NOMO-1 treated with dmso at 0.1 percent for 144 hours (cell line): ENCODE results near the gene CITED4.
"Not testable (repeated sequence)": the region's sequence is repeated elsewhere in the genome, so short reads cannot be mapped to it uniquely, and the experiment has no call there.

Experiments used
- DNase-seq: peaks from one replicate; lab custom pipeline; 2025; ENCODE audit not compliant: unreplicated experiment; lab: John Stamatoyannopoulos, UW

Gene CITED4

DNA sequence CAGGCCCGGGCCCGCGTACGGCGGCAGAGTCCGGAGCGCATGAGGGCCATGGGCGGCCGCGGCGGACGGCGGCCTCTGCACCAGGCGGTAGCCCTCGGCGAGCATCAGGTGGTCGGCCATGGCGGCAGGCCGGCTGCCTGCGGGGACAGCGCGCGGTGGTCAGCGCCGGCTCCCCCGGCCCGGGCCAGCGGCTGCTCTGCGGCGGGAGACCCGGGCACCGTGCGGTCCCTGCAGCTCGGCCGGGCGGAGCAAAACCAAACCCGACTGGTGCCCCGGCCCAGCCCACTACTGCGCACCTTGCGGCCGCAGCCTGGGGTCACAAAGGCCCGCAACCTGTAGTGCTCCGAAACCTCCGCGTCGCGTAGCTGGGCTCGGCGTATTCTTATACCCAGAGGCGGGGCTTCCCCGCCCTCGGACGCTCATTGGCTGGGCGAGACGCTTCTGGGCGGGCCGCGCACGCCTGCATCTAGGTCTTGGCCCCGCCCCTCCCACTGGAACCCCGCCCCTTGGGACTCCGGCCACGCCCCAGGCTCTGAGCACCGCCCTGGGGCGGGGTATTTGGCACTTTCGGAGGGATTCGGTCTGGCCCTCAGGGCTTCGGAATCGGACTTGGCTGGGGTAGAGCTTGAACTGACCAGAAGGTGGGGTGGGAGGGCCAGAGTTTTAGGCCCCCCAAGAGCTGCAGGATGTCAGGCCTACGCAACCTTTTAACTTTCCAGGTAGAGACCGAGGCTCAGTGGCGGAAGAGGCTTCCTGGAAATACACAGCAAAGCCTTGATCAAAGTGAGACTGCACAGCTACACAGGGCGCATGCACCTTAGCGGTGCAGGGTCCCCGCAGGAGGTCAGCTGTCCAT, at the start of gene CITED4:
Gene CITED4, minus strand, starts transcription at position 356 of the 856 bp plus-strand sequence. Its CDS starts 236 bp downstream, at position 120.
- DNase-seq, result peak; percentile 87

GRCh38 chr1:40911105-40911504, 48.9 kb upstream of the CITED4 start:
- no peak for DNase-seq

GRCh38 chr1:40909281-40909680, 47.1 kb upstream of the CITED4 start:
- DNase-seq, result no peak

DNA sequence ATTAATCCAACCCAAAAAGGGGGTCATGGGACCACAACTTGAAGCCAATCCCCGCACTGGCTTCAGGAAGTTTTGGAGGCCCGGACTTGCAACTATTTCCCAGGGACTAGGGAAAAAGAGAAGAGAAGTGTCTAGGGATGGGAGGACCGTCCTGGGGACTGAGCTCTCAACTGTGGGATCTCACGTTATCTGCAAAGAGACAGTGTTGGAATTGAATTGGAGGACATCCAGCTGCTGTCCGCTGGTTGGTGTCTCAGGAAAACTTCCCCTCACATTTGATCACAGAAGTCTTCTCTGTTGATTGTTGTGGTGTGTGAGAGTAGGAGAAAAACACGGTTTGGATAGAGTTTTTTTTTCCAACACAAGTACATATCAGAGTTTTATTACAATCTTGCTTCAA, 46.2 kb upstream of the CITED4 start:
- no peak for DNase-seq

- DNase-seq, result no peak
Observed at GRCh38 chr1:40907899-40908298, 45.7 kb upstream of the CITED4 start.

DNA sequence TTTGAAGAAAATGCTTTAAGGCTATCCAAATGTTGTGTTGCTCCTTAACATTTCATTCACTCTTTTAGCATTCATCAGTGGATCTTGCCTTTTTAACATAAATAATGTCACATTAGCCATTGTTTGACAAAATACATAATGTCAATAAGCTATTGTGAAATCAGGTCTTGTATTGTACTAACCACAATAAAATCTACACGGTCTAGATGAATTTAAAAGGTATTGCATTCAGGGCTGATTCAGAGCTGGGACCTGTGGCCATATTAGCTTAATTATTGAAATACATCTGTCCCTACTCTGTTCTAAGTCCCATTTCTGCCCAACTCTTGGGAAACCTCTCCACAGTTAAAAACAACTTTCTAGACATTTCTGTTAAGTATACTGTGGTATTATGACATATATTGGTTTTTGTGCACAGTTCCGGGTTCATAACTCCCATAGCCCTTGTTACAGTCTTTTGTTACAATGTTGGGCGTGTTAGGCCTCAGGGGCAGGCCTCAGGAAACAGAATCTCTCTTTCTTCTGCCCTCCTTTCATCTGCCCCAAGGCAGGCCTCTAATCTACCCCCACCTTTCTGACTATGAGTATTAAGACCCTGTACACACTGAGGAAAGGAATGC, 44.7 kb upstream of the CITED4 start:
- no peak for DNase-seq

- DNase-seq, result no peak
Observed at GRCh38 chr1:40905061-40905460, 42.9 kb upstream of the CITED4 start.

DNA sequence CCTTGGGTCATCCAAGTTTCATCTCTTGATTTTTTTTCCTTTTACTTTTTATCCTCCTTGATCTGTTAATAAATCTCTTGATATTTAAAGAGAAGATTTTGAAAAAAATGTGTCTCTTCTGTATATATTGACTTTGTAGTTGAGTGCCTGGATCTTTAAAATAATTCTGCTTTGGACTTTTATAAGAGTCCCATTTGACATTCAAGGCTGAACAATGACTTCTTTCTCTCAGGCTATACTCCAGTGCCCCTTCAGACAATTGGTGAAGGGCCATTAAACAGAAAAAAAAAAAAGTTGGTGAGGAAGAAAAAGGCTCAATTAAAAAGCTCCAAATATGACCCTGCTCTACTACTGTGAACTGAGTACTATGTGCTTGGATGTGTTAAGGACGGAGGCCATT, 40.9 kb upstream of the CITED4 start:
- DNase-seq, result no peak

- no peak for DNase-seq
Observed at GRCh38 chr1:40901886-40902852, 40.0 kb upstream of the CITED4 start.

GRCh38 chr1:40899230-40899870, 37.2 kb upstream of the CITED4 start:
- DNase-seq, result no peak

GRCh38 chr1:40898431-40898901, 36.3 kb upstream of the CITED4 start:
- DNase-seq, result no peak

- DNase-seq, result no peak
Observed at GRCh38 chr1:40897513-40897912, 35.4 kb upstream of the CITED4 start.

DNA sequence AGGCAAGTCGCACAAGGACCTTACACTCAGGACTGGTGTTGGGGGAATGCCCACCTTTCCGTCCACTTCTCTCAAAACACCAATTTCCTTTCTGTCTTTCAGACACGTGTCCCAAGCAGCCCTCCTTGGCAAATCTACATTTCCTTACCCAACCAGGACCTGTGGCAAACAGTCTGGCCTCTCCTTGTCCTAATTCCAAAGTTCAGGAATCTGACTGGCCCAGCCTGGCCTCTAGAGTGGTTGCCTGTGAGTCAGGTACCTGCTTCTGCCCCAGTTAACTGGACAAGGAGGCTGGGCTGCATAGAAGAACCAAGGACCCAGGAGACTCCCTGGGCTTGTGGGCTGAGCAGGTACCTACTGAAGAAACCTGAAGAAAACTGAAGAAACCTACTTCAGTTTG, 34.3 kb upstream of the CITED4 start:
- no peak for DNase-seq

GRCh38 chr1:40895601-40896000, 33.4 kb upstream of the CITED4 start:
- DNase-seq, result no peak

- not testable (repeated sequence) for DNase-seq
Observed at GRCh38 chr1:40894858-40895257, 32.7 kb upstream of the CITED4 start.

DNA sequence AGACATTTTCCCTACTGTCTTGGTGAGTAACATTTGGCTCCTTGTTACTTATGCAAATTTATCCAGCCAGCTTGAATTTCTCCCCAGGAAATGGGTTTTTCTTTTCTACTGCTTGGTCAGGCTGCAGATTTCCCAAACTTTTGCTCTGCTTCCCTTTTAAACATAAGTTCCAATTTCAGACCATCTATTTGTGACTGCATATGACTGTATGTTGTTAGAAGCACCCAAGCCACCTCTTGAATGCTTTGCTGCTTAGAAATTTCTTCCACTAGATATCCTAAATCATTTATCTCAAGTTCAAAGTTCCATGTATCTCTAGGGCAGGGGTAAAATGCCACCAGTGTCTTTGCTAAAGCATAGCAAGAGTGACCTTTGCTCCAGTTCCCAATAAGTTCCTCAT, 32.3 kb upstream of the CITED4 start:
- DNase-seq, result no peak

DNA sequence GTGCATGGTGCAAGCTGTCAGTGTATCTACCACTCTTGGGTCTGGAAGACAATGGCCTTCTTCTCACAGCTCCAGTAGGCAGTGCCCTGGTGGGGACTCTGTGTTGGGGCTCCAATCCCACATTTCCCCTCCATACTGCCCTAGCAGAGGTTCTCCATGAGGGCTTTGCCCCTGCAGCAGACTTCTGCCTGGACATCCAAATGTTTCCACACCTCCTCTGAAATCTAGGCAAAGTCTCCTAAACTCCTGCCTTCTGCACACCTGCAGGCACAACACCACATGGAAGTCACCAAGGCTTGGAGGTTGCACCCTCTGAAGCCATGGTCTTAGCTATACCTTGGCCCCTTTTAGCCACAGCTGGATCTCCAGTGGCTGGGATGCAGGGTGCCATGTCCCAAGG, 31.8 kb upstream of the CITED4 start:
- DNase-seq, result no peak

GRCh38 chr1:40892354-40892753, 30.2 kb upstream of the CITED4 start:
- no peak for DNase-seq

DNA sequence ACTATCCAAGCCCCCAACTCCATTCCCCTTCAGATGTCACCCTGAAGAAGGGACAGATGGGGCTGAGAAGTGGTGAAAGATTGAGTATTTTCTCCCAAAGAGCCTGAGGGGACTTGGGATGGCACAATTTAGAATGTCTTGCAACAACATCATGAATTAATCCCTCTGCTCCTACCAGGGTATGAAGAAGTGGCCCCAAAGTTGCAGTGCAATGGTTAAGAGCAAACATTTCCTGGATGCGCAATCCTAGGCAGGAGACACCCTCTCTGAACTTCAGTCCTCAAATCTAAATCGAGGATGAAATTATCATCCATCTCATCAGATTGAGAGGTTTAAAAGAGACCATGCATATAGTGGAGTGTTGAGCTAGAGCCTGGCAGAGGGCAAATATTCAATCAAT, 28.6 kb upstream of the CITED4 start:
- no peak for DNase-seq

DNA sequence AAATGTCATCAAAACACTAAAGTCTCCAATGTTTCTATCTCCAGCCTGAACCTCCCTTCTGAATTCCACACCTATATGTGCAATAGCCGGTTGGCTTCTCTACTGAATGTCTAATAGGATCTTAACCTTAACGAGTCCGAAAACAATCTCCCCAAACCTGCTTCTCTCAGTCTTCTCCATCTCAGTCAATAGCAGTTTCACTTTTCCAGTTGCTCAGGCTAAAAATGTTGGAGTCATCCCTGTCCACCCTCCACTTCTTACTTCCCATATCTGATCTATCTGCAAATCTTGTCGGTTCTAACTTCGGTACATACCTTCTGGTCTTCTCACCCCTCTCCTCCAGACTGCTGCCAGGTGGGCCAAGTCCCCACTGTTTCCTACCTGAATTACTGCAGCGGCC, 25.5 kb upstream of the CITED4 start:
- DNase-seq, result no peak

- no peak for DNase-seq
Observed at GRCh38 chr1:40887012-40887378, 24.8 kb upstream of the CITED4 start.
